GM10266 (cell line): ENCODE data around the gene TUBA3D.
A peak's percentile ranks its signal among the peaks of the same experiment; 100 is the strongest.
"Not testable (repeated sequence)": the region's sequence is repeated elsewhere in the genome, so short reads cannot be mapped to it uniquely, and the experiment has no call there.

Experiments
- DNase-seq: peaks from one replicate; pipeline ENCODE4 v3.0.0; 2012; ENCODE audit errors: extremely low spot score
- TF ChIP-seq, protein P1 (sequence below): IDR thresholded peaks from 2 replicates; pipeline ENCODE4 v1.5.1; 2012; ENCODE audit warnings: mild to moderate bottlenecking, low read depth; ENCODE audit not compliant: control insufficient read depth, insufficient read depth; ENCODE audit errors: missing control alignments

TUBA3D gene

DNA sequence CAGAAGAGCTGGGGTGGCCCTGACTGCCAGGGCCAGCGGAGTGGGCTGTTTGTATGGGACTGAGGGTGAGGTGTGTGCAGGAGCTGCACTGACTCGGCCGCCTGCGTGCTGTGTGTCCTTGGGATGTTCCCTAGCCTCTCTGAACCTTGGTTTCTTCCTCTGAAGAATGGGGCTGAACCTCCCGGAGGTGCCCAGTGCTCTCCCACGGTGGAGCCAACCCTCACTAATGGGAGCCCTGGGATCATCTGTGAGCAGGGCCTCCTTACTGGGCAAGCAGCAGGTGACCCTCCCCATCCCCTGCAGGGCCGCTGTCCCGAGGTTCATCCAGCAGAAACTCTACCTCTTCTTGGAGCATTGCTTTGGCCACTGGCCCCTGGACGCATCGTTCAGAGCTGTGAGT lies 40.1 kb downstream of the TUBA3D start:
- DNase-seq: no peak
- TF ChIP-seq, protein P1, sequence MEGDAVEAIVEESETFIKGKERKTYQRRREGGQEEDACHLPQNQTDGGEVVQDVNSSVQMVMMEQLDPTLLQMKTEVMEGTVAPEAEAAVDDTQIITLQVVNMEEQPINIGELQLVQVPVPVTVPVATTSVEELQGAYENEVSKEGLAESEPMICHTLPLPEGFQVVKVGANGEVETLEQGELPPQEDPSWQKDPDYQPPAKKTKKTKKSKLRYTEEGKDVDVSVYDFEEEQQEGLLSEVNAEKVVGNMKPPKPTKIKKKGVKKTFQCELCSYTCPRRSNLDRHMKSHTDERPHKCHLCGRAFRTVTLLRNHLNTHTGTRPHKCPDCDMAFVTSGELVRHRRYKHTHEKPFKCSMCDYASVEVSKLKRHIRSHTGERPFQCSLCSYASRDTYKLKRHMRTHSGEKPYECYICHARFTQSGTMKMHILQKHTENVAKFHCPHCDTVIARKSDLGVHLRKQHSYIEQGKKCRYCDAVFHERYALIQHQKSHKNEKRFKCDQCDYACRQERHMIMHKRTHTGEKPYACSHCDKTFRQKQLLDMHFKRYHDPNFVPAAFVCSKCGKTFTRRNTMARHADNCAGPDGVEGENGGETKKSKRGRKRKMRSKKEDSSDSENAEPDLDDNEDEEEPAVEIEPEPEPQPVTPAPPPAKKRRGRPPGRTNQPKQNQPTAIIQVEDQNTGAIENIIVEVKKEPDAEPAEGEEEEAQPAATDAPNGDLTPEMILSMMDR: no peak

DNA sequence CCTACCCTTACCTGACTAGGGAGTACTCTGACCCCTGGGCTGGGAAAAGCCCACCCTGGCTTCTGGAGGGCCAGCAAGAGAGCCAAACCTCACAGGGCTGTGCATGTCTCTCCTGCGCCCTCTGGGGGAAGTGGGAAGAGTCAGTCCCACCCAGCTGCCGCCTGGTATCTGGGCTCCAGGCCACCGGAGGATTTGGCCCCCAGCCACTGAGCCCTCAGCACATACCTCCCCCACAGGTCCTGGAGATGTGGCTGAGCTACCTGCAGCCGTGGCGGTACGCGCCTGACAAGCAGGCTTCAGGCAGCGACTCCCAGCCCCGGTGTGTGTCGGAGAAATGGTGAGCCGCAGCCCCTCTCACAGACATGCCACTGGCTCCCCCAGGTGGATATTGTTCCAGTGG lies 40.7 kb downstream of the TUBA3D start:
- not testable (repeated sequence) for DNase-seq
- TF ChIP-seq, protein P1: peak; percentile 44

DNA sequence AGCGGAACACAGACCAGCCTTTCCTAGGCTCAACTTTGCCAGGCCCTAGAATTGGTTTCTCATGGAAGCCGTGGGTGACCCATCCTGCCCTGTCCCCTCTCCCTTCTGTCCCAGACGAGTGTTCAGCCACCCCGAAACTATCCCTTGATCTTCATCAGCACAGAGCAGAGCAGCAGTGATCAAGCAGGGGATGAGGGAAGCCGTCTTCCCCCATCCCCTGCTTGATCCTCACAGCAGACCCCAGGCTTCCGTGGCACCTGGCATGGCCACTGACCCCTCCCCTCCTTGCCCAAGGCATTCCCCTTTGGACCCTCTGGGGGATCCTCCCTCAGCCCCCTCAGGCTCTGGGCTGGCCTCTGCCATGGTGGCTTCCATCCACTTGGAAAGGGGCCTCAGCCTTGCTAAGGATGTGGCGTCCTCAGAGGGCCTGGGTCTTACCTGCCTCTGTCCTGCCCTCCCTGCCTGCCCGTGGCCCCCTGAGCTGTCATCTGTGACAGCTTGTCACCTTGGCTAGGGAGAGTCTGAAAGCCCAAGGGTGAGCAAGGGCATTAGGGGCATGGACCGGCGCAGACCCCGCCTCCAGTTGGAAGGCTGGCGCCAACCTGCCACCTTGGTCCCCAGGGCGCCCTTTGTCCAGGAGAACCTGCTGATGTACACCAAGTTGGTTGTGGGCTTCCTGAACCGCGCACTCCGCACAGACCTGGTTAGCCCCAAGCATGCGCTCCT lies 41.4 kb downstream of the TUBA3D start:
- no peak for DNase-seq
- TF ChIP-seq, protein P1: no peak

DNA sequence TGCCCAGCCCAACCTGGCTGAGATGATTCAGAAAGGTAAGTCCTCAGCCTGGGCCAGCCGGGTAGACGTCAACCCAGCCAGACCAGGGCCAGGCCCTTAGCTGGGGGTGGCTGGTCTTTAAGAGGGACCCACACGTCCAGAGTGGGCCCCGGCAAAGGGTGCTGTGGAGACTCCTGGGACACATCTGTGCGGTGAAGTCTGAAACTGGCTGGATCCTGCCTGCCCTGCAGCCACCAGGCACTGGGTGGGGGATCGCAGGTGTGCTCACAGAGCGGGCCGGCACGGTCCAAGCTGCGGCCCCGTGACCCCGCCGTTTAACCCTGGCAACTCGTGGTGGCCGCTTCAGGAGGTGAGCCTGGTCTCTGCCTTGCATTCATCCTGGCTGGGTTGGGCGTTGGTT lies 41.9 kb downstream of the TUBA3D start:
- not testable (repeated sequence) for DNase-seq

DNA sequence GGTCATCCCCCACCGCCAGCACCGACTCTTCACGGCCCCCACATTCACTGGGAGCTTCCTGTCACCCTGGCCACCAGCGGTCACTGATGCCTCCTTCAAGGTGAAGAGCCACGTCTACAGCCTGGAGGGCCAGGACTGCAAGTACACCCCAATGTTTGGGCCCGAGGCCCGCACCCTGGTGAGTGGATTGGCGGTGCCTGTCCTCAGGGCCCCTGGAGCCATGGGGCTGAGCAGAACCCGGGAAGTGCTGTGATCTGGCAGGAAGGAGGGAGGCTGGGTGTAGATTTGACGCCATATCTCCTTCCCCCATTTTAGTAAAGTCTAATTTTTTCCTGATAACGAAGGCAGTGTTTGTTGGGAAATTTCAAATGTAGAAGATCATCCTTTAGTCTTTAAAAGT lies 42.6 kb downstream of the TUBA3D start:
- not testable (repeated sequence) for DNase-seq

DNA sequence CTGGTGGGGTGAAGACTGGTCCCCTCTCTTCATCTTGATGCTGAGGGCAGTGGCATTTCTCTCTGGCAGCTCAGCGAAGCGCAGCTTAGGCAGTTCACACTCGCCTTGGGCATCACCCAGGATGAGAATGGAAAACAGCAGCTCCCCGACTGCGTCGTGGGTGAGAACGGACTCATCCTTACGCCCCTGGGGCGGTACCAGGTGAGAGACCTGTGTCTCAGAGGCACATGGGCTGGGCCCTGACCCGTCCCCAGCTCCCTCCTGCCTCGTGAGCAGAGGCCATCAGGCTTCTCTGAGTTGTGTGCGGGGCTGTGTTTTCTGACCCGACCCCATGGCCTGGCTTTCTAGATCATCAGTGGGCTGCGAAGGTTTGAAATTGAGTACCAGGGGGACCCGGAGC lies 43.5 kb downstream of the TUBA3D start:
- TF ChIP-seq, protein P1: no peak
- DNase-seq: no peak

DNA sequence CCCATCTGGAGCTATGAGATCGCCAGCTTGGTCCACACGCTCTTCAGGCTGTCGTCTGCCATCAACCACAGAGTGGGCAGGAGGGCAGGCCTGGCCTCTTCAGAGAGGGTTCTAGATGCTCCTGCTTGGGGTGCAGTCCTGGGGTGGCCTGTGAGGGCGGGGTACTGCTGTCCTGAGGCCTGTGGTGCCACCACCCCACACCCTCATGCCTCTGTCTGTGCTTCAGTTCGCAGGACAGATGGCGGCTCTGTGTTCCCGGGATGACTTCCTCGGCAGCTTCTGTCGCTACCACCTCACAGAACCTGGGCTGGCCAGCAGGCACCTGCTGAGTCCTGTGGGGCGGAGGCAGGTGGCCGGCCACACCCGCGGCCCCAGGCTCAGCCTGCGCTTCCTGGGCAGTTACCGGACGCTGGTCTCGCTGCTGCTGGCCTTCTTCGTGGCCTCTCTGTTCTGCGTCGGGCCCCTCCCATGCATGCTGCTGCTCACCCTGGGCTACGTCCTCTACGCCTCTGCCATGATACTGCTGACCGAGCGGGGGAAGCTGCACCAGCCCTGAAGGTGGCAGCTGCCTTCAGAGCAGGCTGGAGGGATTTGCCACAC lies 44.1 kb downstream of the TUBA3D start:
- DNase-seq: not testable (repeated sequence)

DNA sequence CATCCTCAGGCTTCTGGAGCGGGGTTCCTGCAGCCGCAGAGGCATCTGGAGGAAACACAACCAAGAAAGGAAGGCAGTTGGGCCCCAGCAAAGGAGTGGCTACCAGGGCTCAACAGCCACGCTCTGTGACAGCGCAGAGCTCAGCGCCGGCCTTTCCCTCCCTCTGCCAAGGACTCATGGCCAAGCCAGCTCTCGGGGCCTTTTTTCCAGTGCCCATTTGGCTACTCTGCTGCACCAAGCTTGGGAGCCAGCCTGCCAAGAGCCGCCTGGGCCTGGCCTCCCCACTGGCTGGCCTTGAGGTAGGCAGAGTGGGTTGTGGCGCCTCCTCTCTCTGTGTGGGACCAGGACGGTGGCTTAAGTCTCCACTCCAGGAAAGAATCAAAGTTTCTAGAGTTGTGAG lies 44.6 kb downstream of the TUBA3D start:
- DNase-seq: no peak
- TF ChIP-seq, protein P1: no peak

DNA sequence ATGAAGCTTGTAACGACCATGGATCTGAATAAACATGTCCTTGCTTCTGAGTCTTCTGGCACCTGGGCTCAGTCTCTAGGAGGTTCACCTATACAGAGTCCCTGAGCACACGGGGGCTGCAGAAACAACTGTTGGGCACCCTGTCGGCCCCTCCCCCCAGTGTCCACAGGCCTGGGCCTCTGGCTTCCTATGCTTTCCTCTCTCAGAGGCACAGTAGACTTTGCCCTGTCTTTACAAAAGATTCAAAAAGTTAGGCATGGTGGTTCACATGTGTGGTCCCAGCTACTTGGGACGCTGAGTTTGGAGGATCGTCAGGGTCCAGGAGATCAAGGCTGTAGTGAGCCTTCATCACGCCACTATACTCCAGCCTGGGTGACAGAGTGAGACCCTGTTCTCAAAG lies 45.6 kb downstream of the TUBA3D start:
- not testable (repeated sequence) for DNase-seq
